Endothelial cell (in vitro differentiated cells): ENCODE data around the gene AFG1L. TPM values are rescaled to one million over a fixed set of nuclear protein-coding genes. Genes with fewer than 3 reads are reported as not detected.
"Not testable (repeated sequence)": the region's sequence is repeated elsewhere in the genome, so short reads cannot be mapped to it uniquely, and the experiment has no call there.

Experiments used
- DNase-seq: peaks from one replicate; pipeline ENCODE4 v3.0.0; 2021; ENCODE audit warnings: low spot score
- H3K27ac Mint-ChIP-seq: one replicate; pipeline ENCODE4 v1.8.0; 2021; ENCODE audit warnings: mixed read lengths, inconsistent platforms; ENCODE audit not compliant: unreplicated experiment
- H3K27me3 Mint-ChIP-seq: one replicate; pipeline ENCODE4 v1.8.0; 2021; ENCODE audit warnings: mild to moderate bottlenecking, moderate library complexity, mixed read lengths, inconsistent platforms; ENCODE audit not compliant: unreplicated experiment
- H3K36me3 Mint-ChIP-seq: one replicate; pipeline ENCODE4 v1.8.0; 2021; ENCODE audit warnings: mild to moderate bottlenecking, low read depth, mixed read lengths, inconsistent platforms; ENCODE audit not compliant: unreplicated experiment
- H3K4me1 Mint-ChIP-seq: one replicate; pipeline ENCODE4 v1.8.0; 2021; ENCODE audit warnings: mild to moderate bottlenecking, mixed read lengths, inconsistent platforms; ENCODE audit not compliant: unreplicated experiment
- H3K4me3 Mint-ChIP-seq: one replicate; pipeline ENCODE4 v1.8.0; 2021; ENCODE audit warnings: mild to moderate bottlenecking, mixed read lengths, inconsistent platforms; ENCODE audit not compliant: unreplicated experiment
- H3K9me3 Mint-ChIP-seq: one replicate; pipeline ENCODE4 v1.8.0; 2021; ENCODE audit warnings: mixed read lengths, inconsistent platforms; ENCODE audit not compliant: unreplicated experiment
- CTCF ChIP-seq: fragments of 200-600 bp; sonication (generic); IDR thresholded peaks from one replicate; pipeline ENCODE4 v1.5.0; 2021; ENCODE audit warnings: antibody characterized with exemption; ENCODE audit not compliant: unreplicated experiment
- total RNA-seq: library from RNA; stranded (reverse); fragmentation: NEBNext Ultra II Directional; extraction: Animal tissue kit (Norgen Biotek cat#: 25700); gene quantifications from one replicate; pipeline ENCODE4 v1.2.1, GENCODE V29; 2021; ENCODE audit not compliant: unreplicated experiment

Gene AFG1L
- total RNA-seq, 1 donor from 2014 or later, result 5.7 TPM

GRCh38 chr6:108294297-108294726, 542 bp upstream of the AFG1L start:
- no peak for DNase-seq
- no peak for TF ChIP-seq CTCF
- Mint-ChIP-seq H3K27me3 (peaks cover 1% of the 10 kb centered on the region), H3K4me3 (peak overlapping the region; percentile 97), H3K9me3 (no peaks in the 10 kb centered on the region), H3K27ac (peak overlapping the region; percentile 99), H3K4me1 (peaks cover 13% of the 10 kb centered on the region), H3K36me3 (no peaks in the 10 kb centered on the region)

GRCh38 chr6:108295676-108296075, 822 bp downstream of the AFG1L start:
- H3K27ac Mint-ChIP-seq, result peak overlapping the region; percentile 99
- TF ChIP-seq CTCF, result no peak
- peaks cover 13% of the 10 kb centered on the region for H3K4me1 Mint-ChIP-seq
- H3K36me3 Mint-ChIP-seq, result no peaks in the 10 kb centered on the region
- DNase-seq, result no peak
- no peaks in the 10 kb centered on the region for H3K27me3 Mint-ChIP-seq
- H3K4me3 Mint-ChIP-seq, result peak overlapping the region; percentile 97
- H3K9me3 Mint-ChIP-seq, result no peaks in the 10 kb centered on the region

GRCh38 chr6:108302386-108302785, 7.5 kb downstream of the AFG1L start:
- Mint-ChIP-seq H3K36me3 (peaks cover 5% of the 10 kb centered on the region), H3K9me3 (no peaks in the 10 kb centered on the region), H3K27ac (no peak overlapping the region), H3K4me1 (no peaks in the 10 kb centered on the region), H3K4me3 (no peak overlapping the region), H3K27me3 (no peaks in the 10 kb centered on the region)
- DNase-seq, result no peak
- TF ChIP-seq CTCF, result no peak

- no peak overlapping the region for H3K27ac Mint-ChIP-seq
- no peaks in the 10 kb centered on the region for H3K27me3 Mint-ChIP-seq
- H3K4me3 Mint-ChIP-seq, result no peak overlapping the region
- H3K9me3 Mint-ChIP-seq, result no peaks in the 10 kb centered on the region
- no peak for TF ChIP-seq CTCF
- no peaks in the 10 kb centered on the region for H3K4me1 Mint-ChIP-seq
- no peak for DNase-seq
- H3K36me3 Mint-ChIP-seq, result peaks cover 5% of the 10 kb centered on the region
These were observed 9.8 kb downstream of the AFG1L start for GRCh38 chr6:108304646-108305045.

- H3K4me3 Mint-ChIP-seq, H3K36me3 Mint-ChIP-seq, DNase-seq, H3K27ac Mint-ChIP-seq, H3K27me3 Mint-ChIP-seq, H3K4me1 Mint-ChIP-seq, H3K9me3 Mint-ChIP-seq: not testable (repeated sequence)
These were observed 13.8 kb downstream of the AFG1L start for GRCh38 chr6:108308641-108309040.

- Mint-ChIP-seq H3K4me3 (no peak overlapping the region), H3K4me1 (peaks cover 2% of the 10 kb centered on the region), H3K27ac (no peak overlapping the region), H3K36me3 (no peaks in the 10 kb centered on the region), H3K9me3 (no peaks in the 10 kb centered on the region), H3K27me3 (peaks cover 1% of the 10 kb centered on the region)
- TF ChIP-seq CTCF, result no peak
- DNase-seq, result no peak
These were observed 15.0 kb downstream of the AFG1L start for GRCh38 chr6:108309844-108310243.
